NCI-H446 treated with DMSO at 0.1 percent for 48 hours (cell line): ENCODE results near the gene ALS2CL.
"Not testable (repeated sequence)": the region's sequence is repeated elsewhere in the genome, so short reads cannot be mapped to it uniquely, and the experiment has no call there.

ENCODE experiments used
- DNase-seq: peaks from one replicate; lab custom pipeline; 2025; lab: John Stamatoyannopoulos, UW

The ALS2CL gene

DNA sequence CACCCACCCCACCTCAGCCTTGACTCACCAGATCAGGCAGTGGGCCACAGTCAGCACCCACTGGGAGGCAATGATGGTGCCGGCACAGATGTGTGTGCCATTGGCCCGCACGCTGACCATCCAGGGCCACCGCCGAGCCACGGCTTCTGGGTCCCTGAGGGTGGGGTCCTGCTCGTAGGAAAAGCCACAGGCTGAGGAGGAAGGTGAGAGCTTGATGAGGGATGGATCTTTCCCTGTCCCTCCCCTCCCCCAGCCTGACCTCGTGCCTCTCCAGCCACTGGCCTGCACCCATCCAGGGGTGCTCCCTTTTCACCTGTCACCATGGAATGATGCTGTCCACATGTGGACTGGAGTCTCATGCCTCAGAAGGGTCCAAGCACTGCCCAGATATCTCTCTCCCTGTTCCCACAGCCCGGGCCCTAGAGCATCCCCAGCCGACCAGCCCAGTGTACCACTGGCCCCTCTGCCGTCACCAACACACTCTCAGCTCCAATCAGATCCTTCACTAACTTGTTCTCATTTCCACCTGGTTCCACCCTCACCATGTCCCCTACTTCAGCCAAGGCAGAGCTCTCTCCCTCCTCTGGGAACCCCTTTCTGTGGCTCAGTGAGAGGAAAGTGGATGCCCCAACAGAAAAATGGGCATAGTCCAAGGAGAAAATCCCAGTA lies 22.2 kb upstream of the ALS2CL start:
- DNase-seq: no peak

DNA sequence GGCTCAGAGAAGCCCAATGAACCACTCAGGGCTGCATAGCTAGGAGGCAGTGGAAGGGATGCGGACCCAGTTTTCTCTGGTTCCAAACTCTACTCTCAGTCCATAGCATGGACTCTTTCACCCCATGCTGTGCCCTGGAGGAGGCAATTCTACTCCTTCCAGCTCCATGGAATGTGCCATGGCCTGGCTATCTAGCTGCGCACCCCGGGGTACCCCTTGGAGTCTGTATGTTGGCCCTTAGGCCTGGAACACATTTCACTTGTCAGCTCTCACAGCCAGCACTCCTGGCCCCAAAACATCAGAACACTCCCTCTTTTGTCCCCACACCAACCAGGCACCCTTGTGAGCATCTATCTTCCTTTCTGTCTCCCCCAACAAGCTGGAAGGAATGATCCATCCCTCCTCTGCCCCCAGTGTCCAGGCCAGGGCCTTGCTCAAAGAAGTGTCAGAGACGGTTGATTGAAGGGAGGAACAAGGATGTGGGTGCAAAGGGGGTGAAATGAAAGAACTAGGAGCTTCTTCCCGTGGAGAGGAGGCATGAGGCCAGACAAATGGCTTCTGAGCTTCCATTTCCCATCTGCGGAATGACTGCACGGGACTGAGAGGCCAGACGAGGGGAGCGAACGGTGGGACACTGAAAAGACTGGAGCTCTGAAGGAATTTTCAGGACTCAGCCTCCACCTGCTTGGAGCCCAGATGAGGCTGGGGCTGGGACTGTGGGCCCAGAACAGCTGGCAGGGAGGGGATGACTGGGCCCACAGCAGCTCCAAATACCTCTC lies 21.4 kb upstream of the ALS2CL start:
- no peak for DNase-seq

- DNase-seq: no peak
These were observed 20.5 kb upstream of the ALS2CL start for GRCh38 chr3:46713898-46714552.

DNA sequence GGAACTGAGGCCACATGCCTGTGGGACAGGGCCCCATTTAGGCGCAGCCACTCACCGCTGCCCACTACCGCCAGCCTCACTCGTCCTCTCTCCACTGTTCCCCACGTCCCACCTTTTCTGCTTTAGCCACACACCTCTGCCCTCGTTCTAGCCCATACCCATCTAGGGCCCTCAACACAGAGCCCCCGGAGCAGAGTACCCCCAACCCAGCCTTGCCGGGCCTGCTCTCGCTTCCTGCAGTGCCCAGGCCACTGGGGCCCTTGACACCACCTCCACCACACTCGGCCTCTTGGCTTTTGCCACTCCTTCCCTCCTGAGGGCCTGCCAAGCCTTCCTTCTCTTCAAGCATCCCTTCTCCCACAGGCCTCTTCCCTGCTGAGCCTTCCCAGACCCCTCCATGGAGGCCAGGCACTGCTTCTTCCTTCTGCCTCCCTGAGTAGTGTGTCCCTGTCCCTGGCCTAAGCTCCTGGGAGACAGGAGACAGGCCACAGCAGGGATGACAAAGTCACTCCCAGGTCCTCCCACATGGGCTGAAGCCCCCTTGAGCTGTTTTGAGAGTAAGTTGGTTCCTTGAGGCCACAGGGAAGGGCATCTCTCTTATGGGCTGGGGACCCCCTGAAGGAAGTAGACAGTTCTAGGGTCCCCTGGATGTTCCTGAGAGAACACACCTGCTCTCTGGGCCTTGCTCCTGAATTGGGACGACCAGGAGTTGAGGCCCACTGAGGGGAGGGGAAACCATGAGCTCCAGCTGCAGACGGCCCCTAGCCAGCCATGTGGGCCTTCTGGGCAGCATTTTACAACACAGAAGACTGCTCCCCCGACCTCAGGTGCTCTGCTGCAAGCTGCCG lies 19.8 kb upstream of the ALS2CL start:
- DNase-seq: no peak

GRCh38 chr3:46712191-46713049 lies 18.9 kb upstream of the ALS2CL start:
- DNase-seq: no peak

DNA sequence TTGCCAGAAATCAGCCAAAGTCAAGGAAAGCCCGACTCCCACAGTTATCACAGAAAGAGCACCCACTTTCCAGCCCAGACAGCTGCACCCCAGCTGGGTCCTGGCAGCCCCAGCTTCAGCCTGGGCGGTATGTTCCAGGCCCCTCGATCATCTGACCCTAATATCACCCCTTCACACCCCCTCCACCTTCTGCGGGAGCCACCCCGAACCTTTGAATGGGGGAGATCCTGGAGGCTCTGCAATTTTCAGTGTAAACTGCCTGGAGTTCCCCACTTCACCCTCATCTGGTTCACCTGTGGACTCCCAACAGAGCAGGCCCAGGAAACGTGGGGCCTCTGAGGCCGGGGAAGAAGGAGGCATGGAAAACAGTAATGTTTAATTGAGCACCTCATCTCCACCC lies 18.3 kb upstream of the ALS2CL start:
- no peak for DNase-seq

- no peak for DNase-seq
These were observed 17.8 kb upstream of the ALS2CL start for GRCh38 chr3:46711305-46711704.

- DNase-seq: no peak
These were observed 17.3 kb upstream of the ALS2CL start for GRCh38 chr3:46710671-46711295.

GRCh38 chr3:46710229-46710628 lies 16.8 kb upstream of the ALS2CL start:
- DNase-seq: no peak

DNA sequence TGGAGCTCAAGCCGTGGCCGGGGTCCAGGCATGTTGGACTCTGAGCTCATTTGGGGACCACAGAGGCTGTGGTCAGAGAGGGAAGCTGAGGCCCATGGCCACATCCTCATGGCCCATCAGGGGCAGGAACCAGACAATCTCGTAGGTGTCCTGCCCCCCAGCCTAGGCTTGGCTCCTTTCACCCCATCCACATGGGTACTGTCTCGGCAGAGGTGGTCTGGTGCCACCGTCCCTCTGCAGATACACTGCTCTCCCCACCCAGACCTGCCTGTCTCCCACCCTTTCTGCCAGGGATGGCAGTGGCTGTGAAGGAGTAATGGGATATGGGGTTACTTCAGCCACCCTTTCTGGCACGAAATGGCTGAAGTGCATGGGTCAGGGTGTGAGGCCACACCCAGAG lies 16.2 kb upstream of the ALS2CL start:
- no peak for DNase-seq

DNA sequence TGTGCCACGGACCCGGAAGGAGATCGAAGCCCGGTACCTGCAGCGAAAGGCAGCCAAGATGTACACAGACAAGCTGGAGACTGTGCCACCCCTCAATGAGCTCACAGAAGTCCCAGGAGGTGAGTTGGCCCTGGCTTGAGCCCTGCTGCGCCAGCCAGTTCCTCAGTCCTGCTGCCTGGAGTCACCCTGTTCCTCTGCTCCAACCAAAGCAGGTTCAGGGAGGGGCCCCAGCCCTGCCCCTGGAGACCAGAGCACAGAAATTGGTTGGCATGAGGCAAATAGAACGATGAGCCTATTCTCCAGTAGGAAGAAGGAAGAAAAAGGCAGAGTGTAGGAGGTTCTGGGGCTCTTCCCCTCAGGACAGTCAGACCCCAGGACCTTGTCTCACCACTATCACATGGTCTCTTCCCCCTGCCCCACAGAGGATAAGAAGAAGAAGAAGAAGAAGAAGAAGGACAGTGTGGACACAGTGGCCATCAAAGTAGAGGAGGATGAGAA lies 15.7 kb upstream of the ALS2CL start:
- DNase-seq: no peak

GRCh38 chr3:46708401-46709156 lies 15.1 kb upstream of the ALS2CL start:
- DNase-seq: no peak

DNA sequence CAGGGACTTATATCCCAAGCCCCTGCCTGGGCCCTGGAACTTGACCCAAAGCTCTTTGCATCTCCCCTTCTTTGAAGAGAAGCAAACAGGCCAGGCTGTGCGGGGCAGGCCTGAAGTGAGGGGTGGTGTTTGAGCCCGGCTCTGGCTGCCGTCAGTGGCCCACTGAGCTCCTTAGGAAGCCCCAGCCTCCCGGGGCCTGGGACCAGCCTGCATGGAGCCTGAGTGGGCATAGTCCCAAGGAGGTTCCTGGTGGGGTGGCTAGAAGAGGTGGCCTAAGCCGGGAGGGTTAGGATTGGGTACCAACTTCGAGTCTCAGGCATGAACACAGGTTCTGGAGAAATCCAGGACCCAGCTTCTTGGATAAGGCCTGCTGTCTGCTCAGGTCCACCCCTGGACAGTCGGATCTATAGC lies 14.1 kb upstream of the ALS2CL start:
- no peak for DNase-seq

DNA sequence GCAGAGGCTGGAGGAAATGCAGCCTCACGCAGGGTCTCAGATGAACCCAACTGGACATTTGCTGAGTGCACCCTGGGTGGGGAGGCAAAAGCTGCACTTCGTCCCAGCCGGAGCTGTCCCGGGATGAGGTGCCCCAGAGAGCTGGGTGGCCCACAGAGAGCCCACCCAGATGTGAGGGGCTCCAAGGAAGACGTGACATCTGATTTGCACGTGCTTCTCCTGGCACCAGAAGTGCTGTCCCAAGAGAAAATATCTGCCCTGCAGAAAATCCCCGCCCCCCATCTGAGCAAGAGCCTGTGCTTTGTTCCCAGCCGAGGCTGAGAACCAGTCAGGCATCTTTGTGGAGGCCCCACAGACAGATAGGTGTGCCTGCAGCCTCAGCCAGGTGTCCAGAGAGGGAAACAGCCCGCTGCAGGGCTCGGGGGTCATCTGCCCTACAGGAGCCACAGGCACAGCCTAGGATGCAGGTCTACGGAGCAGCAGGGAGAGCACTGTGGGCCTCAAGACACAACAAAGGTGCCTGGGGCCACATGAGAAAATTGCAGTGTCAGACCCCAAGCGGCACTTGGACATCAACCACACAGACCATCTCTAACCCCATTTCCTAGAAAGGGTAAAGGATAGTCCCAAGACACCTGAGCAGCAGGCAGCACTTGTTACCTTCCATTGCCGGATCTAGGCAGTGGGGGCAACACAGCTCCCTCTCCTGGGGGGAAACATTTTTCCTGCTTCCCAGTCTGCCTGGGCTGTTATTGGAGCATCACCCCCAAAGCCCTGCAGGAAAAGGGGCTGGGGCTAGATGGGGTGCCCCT lies 13.5 kb upstream of the ALS2CL start:
- no peak for DNase-seq

DNA sequence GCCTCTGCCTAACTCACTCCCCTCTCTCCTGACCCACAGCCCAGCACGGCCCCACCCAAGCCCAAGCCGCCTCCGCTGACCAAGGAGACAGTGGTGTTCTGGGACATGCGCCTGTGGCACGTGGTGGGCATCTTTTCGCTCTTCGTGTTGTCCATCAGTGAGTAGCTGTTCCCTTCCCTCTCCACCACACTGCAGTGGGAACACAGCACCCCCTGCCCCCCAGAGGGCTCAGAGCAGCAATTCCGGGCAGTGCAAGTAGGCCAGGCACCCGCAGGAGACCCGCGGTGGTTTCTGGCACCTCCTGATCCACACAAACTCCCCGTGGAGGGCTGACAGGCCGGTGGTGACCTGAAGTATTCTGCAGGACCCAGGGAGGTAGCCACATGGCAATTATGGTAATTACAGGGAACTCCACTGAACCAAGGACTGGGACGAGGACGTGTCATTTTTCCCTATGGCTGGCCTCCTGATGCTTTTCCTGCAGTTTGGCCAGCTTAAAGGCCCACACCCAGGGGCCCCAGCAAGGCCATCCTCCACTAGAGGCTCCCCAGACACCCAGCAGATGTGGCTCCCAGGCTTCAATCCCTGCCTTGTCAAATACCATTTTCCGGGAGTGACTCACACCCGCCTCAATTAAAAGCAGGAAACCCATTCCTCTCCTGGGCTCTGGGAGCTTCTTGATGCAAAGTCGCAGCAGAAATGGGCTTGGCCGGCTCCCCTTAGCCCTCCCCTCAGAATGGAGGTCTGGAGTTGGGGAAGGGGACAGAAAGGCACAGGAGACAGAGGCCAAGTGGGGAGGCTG lies 12.5 kb upstream of the ALS2CL start:
- DNase-seq: no peak

- no peak for DNase-seq
These were observed 11.6 kb upstream of the ALS2CL start for GRCh38 chr3:46705022-46705530.

DNA sequence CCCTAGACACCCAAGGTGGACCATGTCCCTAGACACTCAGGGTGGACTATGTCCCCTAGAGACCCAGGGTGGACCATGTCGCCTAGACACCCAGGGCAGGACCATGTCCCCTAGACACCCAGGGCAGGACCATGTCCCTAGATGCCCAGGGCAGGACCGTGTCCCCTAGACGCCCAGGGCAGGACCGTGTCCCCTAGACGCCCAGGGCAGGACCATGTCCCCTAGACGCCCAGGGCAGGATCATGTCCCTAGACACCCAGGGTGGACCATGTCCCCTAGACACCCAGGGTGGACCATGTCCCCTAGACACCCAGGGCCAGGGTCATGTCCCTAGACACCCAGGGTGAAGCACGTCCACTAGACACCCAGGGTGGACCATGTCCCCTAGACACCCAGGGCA lies 10.9 kb upstream of the ALS2CL start:
- DNase-seq: not testable (repeated sequence)

- no peak for DNase-seq
These were observed 9.6 kb upstream of the ALS2CL start for GRCh38 chr3:46703013-46703520.
